IPS-18a (cell line): ENCODE results near the gene SCGB2A2.

Source experiments
- H3K27ac ChIP-seq: one replicate; pipeline ENCODE4 v1.5.1; 2013; ENCODE audit warnings: low read length
- H3K27me3 ChIP-seq: one replicate; pipeline ENCODE4 v1.6.1; 2013; ENCODE audit warnings: mild to moderate bottlenecking, low read length; ENCODE audit not compliant: control insufficient read depth, insufficient read depth
- H3K36me3 ChIP-seq: one replicate; pipeline ENCODE4 v1.6.1; 2013; ENCODE audit warnings: low read depth, low read length; ENCODE audit not compliant: control insufficient read depth
- H3K4me1 ChIP-seq: one replicate; pipeline ENCODE4 v1.6.1; 2013; ENCODE audit warnings: low read depth, low read length; ENCODE audit not compliant: control insufficient read depth
- H3K4me3 ChIP-seq: one replicate; pipeline ENCODE4 v1.5.1; 2013; ENCODE audit warnings: low read length
- H3K9ac ChIP-seq: one replicate; pipeline ENCODE4 v1.6.1; 2013; ENCODE audit warnings: mild to moderate bottlenecking, low read length, moderate library complexity
- H3K9me3 ChIP-seq: one replicate; pipeline ENCODE4 v1.6.1; 2013; ENCODE audit warnings: low read depth, low read length; ENCODE audit not compliant: control insufficient read depth

The SCGB2A2 gene

DNA sequence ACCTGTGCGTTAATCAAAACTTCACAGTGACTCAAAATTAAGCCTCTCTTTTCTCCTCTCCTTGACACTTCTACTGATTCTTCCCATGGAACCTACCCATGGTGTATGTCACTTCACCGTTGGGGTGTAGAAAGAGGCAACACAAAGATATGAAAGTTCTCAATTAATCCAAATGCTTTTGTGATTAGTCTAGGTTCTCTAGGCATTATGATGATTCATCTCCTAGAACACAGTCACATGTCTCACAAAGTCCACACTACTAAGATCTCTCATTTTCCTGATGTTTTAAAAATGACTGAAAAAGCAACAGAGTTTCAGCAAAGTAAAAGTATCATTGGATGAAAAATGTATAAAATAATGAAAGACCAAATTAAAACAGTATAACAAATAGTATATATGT lies 13.7 kb upstream of the SCGB2A2 start:
- H3K27me3 ChIP-seq = no peaks in the 10 kb centered on the region
- no peak overlapping the region for H3K9ac ChIP-seq
- H3K27ac ChIP-seq = no peak overlapping the region

DNA sequence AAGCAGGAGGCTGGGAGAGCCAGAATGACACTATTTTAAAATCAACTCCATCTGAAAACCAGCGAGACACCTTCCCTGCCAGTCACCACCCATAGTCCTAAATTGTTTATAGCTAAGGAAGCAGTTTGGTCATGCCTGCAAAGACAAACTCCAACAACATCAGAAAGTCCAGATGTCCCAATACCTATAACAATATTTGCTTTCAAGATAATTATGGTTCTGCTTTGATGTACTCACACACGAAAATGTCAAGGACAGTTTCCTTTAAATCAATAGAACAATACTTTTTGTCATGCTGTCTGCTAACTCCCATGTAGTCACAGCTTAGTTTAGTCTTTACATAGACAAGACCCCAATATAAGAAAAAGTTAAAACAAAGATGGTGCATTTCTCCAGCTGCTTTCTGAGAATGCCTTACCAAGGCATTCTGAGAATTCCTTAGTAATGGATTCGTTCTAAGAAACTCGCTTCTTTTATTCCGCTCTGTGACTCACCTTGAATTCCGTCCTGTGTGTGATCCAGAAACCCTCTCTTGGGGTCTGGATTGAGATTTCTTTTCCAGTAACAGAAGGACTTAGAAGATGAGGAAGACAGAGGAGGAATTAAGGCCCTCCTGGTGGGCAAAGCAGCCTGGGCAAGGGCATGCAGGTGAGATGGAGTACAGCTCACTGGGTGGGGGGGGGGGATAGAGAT lies 9.6 kb upstream of the SCGB2A2 start:
- H3K4me1 ChIP-seq = no peaks in the 10 kb centered on the region
- H3K36me3 ChIP-seq = no peaks in the 10 kb centered on the region
- H3K4me3 ChIP-seq = no peak overlapping the region
- no peak overlapping the region for H3K27ac ChIP-seq
- no peak overlapping the region for H3K9ac ChIP-seq
- H3K27me3 ChIP-seq = no peaks in the 10 kb centered on the region
- H3K9me3 ChIP-seq = no peaks in the 10 kb centered on the region

More for the DNA sequence above, 13.7 kb upstream of the SCGB2A2 start:
- H3K36me3 ChIP-seq = no peaks in the 10 kb centered on the region
- peaks cover 7% of the 10 kb centered on the region for H3K9me3 ChIP-seq
- no peaks in the 10 kb centered on the region for H3K4me1 ChIP-seq
- H3K4me3 ChIP-seq = no peak overlapping the region

DNA sequence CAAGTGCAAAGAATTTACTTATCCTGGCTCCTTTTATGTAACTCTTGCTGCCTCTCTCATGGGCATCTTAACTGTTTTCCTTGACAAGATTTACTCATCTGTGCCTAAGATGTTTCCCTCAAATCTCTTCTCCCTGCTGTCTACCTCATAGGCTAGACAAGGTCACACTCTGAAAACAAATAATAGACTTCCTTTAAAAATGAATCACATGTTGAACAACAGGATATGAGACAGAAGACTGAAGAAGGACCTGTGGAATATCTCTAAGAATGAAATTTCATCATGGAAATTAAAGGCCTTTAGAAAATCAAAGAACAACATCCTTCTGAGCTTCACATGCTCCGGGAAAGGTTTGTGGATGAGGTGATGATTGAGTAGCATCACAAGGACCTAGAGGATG lies 6.0 kb upstream of the SCGB2A2 start:
- H3K9me3 ChIP-seq = no peaks in the 10 kb centered on the region
- H3K27me3 ChIP-seq = no peaks in the 10 kb centered on the region
- H3K4me3 ChIP-seq = no peak overlapping the region
- H3K36me3 ChIP-seq = no peaks in the 10 kb centered on the region
- no peaks in the 10 kb centered on the region for H3K4me1 ChIP-seq
- H3K9ac ChIP-seq = no peak overlapping the region
- H3K27ac ChIP-seq = no peak overlapping the region

DNA sequence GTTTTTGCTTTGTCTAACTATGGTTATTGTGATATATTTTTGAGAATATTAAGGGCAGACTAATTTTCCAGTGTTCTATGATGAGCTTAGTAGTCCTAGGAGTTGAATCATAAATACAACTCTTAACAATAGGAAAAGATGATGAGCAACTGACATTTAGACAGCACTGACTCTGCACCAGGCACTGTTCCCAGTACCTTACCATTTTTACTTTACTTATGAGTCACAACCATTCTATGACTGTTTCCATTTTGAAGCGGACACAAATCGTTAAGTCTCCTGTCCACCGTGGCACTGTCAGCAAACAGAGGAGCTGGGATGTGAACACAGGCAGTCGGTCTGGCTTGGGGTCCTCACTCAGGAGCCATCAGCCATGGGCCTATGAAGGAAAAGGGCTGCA lies 3.4 kb upstream of the SCGB2A2 start:
- Histone ChIP-seq H3K27me3 (no peaks in the 10 kb centered on the region), H3K36me3 (no peaks in the 10 kb centered on the region), H3K4me1 (no peaks in the 10 kb centered on the region), H3K9me3 (no peaks in the 10 kb centered on the region), H3K4me3 (no peak overlapping the region), H3K27ac (no peak overlapping the region), H3K9ac (no peak overlapping the region)

DNA sequence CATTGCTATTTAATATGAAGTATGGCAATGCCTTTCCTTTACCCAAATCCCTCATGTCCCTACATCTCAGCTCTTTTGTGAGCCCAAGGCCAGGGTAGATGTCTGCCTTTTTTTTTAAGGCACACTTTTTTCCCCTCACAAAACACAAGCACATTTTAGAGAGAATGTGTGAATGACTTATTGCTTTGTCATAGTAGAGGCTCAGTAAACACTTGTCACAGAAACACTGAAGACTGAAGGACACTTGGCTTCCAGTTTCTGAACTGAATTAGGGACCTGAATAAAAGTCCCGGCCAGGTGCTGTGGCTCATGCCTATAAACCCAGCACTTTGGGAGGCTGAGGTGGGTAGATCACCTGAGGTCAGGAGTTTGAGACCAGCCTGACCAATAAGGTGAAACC lies 2.9 kb upstream of the SCGB2A2 start:
- Histone ChIP-seq H3K4me3 (no peak overlapping the region), H3K27me3 (no peaks in the 10 kb centered on the region), H3K36me3 (no peaks in the 10 kb centered on the region), H3K9ac (no peak overlapping the region), H3K9me3 (no peaks in the 10 kb centered on the region), H3K4me1 (no peaks in the 10 kb centered on the region), H3K27ac (no peak overlapping the region)

DNA sequence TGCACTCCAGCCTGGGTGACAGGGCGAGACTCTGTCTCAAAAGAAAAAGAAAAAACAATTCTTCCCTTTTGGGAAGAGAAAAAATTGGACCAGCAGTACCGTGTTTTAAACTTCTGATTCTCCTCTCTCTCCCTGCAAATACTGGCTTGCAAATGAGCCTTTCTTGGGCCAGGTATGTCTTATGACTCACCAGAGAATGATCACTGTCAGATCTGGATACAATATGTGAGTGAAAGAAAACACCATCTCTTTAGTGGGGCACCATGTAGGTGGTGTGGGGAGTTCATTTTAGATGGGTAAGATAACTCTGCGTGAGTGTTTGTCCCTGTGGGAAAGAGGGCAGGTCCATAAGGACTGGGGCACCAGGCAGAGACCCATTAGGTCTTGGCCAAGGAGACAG lies 2.4 kb upstream of the SCGB2A2 start:
- no peaks in the 10 kb centered on the region for H3K36me3 ChIP-seq
- no peak overlapping the region for H3K4me3 ChIP-seq
- no peak overlapping the region for H3K27ac ChIP-seq
- H3K9me3 ChIP-seq = no peaks in the 10 kb centered on the region
- H3K9ac ChIP-seq = no peak overlapping the region
- H3K4me1 ChIP-seq = no peaks in the 10 kb centered on the region
- H3K27me3 ChIP-seq = no peaks in the 10 kb centered on the region

DNA sequence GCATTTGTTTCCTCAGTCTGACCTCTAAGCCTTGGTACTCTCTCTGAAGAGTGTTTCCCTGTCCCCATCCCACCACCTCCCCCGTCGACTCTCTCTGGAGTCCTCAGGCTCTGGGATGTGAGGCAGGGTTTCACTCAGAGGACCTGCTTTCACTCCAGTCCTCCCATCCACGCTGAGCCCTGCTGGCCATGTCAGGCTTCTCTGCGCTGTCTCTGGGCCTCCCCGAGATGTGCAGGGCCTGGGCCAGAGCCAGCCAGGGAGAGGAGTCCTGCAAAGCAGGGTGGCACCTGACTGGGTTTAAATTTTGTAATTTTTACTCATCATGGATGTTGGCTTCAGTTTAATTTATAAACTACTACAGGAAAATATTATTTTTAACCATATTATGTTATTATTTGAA lies 3.3 kb downstream of the SCGB2A2 start:
- H3K27ac ChIP-seq = no peak overlapping the region
- H3K36me3 ChIP-seq = no peaks in the 10 kb centered on the region
- no peaks in the 10 kb centered on the region for H3K9me3 ChIP-seq
- no peaks in the 10 kb centered on the region for H3K4me1 ChIP-seq
- no peaks in the 10 kb centered on the region for H3K27me3 ChIP-seq
- H3K4me3 ChIP-seq = no peak overlapping the region
- H3K9ac ChIP-seq = no peak overlapping the region

DNA sequence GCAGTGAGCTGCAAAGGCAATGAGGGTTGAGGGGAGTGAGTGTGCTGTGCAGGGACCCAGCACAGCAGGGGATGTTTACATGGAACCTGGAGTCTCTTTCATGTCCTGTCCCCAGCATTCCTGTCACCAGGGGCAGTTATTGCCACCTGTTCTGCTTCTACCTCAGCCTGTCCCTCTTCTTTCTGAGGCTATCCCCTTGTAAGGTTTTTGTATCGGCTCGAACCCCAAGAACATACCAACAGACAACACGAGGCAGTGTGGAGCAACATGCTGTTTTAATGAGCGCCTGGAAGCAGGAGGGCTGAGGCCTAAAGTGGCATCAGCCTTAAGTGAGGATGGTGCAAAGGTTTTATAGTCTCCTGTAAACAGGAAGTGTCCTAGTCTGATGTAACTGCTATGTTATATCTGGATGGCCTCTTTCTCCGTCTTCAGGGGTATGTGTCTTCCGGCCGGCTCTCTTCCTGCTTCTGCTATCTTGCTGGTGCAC lies 3.9 kb downstream of the SCGB2A2 start:
- H3K4me3 ChIP-seq = no peak overlapping the region
- H3K9ac ChIP-seq = no peak overlapping the region
- H3K27me3 ChIP-seq = no peaks in the 10 kb centered on the region
- no peaks in the 10 kb centered on the region for H3K36me3 ChIP-seq
- H3K9me3 ChIP-seq = no peaks in the 10 kb centered on the region
- H3K4me1 ChIP-seq = no peaks in the 10 kb centered on the region
- H3K27ac ChIP-seq = no peak overlapping the region

DNA sequence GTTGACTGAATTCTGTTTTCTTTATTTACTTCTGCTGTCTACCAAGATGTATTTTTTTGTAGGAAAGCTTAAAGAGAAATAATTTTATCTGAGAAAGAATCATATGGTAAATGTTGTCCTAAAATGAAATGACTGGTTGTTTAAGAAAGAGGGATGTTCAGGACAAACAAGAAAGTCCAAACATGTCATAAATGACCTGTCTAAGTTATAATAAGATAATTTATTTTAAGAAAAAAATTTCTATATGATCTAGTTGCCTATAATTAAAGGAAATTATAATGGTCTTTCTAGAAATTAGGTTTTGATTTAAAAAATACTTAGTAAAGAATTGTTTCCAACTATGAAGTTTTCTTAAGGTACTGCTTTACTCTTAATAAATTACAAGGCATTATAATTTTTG lies 10.5 kb downstream of the SCGB2A2 start:
- Histone ChIP-seq H3K9ac (no peak overlapping the region), H3K36me3 (no peaks in the 10 kb centered on the region), H3K4me3 (no peak overlapping the region), H3K27me3 (no peaks in the 10 kb centered on the region), H3K27ac (no peak overlapping the region), H3K4me1 (no peaks in the 10 kb centered on the region), H3K9me3 (peaks cover 20% of the 10 kb centered on the region)

DNA sequence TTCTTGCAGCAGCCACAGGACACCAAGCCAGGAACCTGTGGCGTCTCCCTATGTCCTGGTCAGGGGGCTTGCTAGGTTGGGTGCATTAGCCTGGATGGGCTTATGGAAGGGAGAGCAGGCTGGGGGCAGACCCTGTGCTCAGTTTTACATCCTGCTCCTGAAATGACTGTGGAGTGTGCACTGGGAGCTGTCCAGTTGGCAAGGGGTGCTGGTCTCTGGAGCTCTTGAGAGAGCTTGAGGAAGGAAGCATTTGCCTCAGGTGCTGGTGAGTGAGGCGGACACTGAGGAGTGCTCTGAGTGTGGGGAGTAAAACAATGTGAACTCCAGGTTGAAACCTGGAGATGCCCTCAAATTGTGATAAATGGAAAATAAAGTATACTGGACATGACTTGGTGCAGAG lies 25.5 kb downstream of the SCGB2A2 start:
- Histone ChIP-seq H3K36me3 (no peaks in the 10 kb centered on the region), H3K4me3 (no peak overlapping the region), H3K27me3 (no peaks in the 10 kb centered on the region), H3K9me3 (no peaks in the 10 kb centered on the region), H3K9ac (no peak overlapping the region), H3K4me1 (no peaks in the 10 kb centered on the region), H3K27ac (no peak overlapping the region)

DNA sequence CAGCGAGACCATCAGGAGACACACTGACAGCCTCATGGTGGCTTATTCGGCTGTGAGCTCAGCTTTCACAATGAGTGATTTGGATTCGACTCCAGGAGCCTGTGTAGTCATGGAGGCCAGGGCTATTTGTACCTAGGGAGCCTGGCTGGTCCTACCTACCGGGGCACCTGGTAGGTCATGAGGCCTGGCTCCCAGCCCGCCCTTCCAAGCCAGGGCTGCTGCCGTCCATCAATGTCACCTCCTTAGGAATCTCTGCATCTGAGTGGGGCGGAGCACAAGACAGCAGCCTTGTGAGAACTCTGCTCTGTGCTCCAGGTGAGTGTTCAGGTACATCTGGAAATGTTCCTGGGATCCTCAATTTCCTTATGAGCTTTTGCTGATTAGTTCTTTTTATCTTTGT lies 29.0 kb downstream of the SCGB2A2 start, which contains the start of gene SCGB1D4:
TSS of gene SCGB1D4 (minus strand) at position 101 of the 400 bp plus-strand sequence. CDS start at position 36, 65 bp downstream.
- Histone ChIP-seq H3K4me3 (no peak within 1 kb of the TSS), H3K4me1 (no peaks in the 10 kb centered on the region), H3K27ac (no peak within 1 kb of the TSS), H3K27me3 (no peaks in the 10 kb centered on the region), H3K36me3 (no peaks in the 10 kb centered on the region), H3K9ac (no peak within 1 kb of the TSS), H3K9me3 (no peaks in the 10 kb centered on the region)

DNA sequence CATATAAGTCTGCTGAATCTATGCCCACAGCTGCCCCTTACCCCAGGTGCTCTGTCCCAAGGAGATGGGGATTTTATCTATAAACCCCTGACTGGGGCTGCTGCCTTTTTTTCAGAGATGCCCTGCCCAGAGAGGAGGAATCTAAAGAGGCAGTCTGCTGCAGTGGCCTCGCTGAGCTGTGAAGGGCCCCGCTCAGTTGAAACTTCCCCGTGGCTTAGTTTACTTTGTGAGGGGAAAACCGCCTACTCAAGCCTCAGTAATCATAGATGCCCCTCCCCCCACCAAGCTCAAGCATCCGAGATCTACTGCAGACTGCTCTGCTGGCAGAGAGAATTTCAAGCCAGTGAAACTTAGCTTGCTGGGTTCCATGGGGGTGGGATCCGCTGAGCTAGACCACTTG lies 36.3 kb downstream of the SCGB2A2 start:
- no peaks in the 10 kb centered on the region for H3K36me3 ChIP-seq
- no peaks in the 10 kb centered on the region for H3K27me3 ChIP-seq
- no peak overlapping the region for H3K4me3 ChIP-seq
- peaks cover 8% of the 10 kb centered on the region for H3K4me1 ChIP-seq
- no peak overlapping the region for H3K9ac ChIP-seq
- H3K9me3 ChIP-seq = no peaks in the 10 kb centered on the region
- no peak overlapping the region for H3K27ac ChIP-seq
